Astrocyte (in vitro differentiated cells and primary cell): Measurements from ENCODE around the gene CMC4.

ENCODE experiments used
- CTCF ChIP-seq: IDR thresholded peaks from 2 replicates; pipeline ENCODE4 v1.5.1; 2011; ENCODE audit warnings: low read depth, mild to moderate bottlenecking, inconsistent platforms, low read length, moderate library complexity; ENCODE audit not compliant: insufficient read depth
- EZH2 ChIP-seq: IDR thresholded peaks from 2 replicates; pipeline ENCODE4 v1.6.1; 2012; ENCODE audit warnings: mild to moderate bottlenecking, low read length, inconsistent platforms; ENCODE audit not compliant: insufficient read depth

GRCh38 chrX:155105919-155106318 is 35.0 kb upstream of the CMC4 start:
- TF ChIP-seq CTCF (no peak), EZH2 (no peak)
